WTC11 (cell line): ENCODE data around the gene OR56A3. TPM values are rescaled to one million over a fixed set of nuclear protein-coding genes. Genes with fewer than 3 reads are reported as not detected.

ENCODE experiments used
- ATAC-seq: fragments of 200-7000 bp; cut with Tn5 transposase; 2 replicates; pipeline ENCODE4 v1.10.0; 2021; ENCODE audit warnings: mild to moderate bottlenecking, moderate library complexity
- CTCF ChIA-PET: fragments of 300-600 bp; sonication (Branson Sonifier 250); formaldehyde crosslinking; loops from one replicate; lab custom pipeline; 2021; ENCODE audit warnings: antibody characterized with exemption; lab: Charles Lee
- POLR2A ChIA-PET: fragments of 350-600 bp; sonication (Branson Sonifier 250); formaldehyde crosslinking; loops from one replicate; lab custom pipeline; 2021; ENCODE audit warnings: antibody characterized with exemption; lab: Charles Lee
- DNase-seq: peaks from one replicate; pipeline ENCODE4 v3.0.0; 2021; ENCODE audit warnings: low spot score
- H3K27ac Mint-ChIP-seq: 2 replicates; pipeline ENCODE4 v1.8.0; 2021; ENCODE audit warnings: mixed read lengths
- H3K27me3 Mint-ChIP-seq: 2 replicates; pipeline ENCODE4 v1.8.0; 2021; ENCODE audit warnings: low read depth, mild to moderate bottlenecking, moderate library complexity, mixed read lengths
- H3K36me3 Mint-ChIP-seq: 2 replicates; pipeline ENCODE4 v1.8.0; 2021; ENCODE audit warnings: mixed read lengths
- H3K4me1 Mint-ChIP-seq: 2 replicates; pipeline ENCODE4 v1.8.0; 2022; ENCODE audit warnings: mixed read lengths
- H3K4me3 Mint-ChIP-seq: 2 replicates; pipeline ENCODE4 v1.8.0; 2021; ENCODE audit warnings: mild to moderate bottlenecking, moderate library complexity, mixed read lengths
- H3K9me3 Mint-ChIP-seq: 2 replicates; pipeline ENCODE4 v1.8.0; 2021; ENCODE audit warnings: mixed read lengths
- AFF4 ChIP-seq: sonication (generic); formaldehyde crosslinking; IDR thresholded peaks from 2 replicates; pipeline ENCODE4 v1.8.1; 2023; ENCODE audit warnings: mild to moderate bottlenecking, missing genetic modification reagents, borderline replicate concordance
- ELF4 ChIP-seq: sonication (generic); formaldehyde crosslinking; IDR thresholded peaks from 2 replicates; pipeline ENCODE4 v1.8.1; 2022; ENCODE audit warnings: low read depth, mild to moderate bottlenecking, moderate library complexity, missing genetic modification reagents
- HMGA2 ChIP-seq: fragments of 250-450 bp; sonication (Bioruptor Pico); IDR thresholded peaks from 2 replicates; pipeline ENCODE4 v1.4.0; 2021; ENCODE audit warnings: mild to moderate bottlenecking, moderate library complexity
- MYBL2 ChIP-seq: sonication (generic); formaldehyde crosslinking; IDR thresholded peaks from 2 replicates; pipeline ENCODE4 v1.8.1; 2023; ENCODE audit warnings: mild to moderate bottlenecking, moderate library complexity, missing genetic modification reagents
- NR1H2 ChIP-seq: sonication (generic); formaldehyde crosslinking; IDR thresholded peaks from 2 replicates; pipeline ENCODE4 v1.9.0; 2021; ENCODE audit warnings: mild to moderate bottlenecking, moderate library complexity, missing genetic modification reagents
- TP53 ChIP-seq: sonication (generic); formaldehyde crosslinking; IDR thresholded peaks from 2 replicates; pipeline ENCODE4 v1.8.1; 2023; ENCODE audit warnings: mild to moderate bottlenecking, missing genetic modification reagents
- ZBTB21 ChIP-seq: sonication (generic); formaldehyde crosslinking; IDR thresholded peaks from 2 replicates; pipeline ENCODE4 v1.8.1; 2023; ENCODE audit warnings: mild to moderate bottlenecking, missing genetic modification reagents, borderline replicate concordance
- ZNF281 ChIP-seq: sonication (generic); formaldehyde crosslinking; IDR thresholded peaks from 2 replicates; pipeline ENCODE4 v1.8.0; 2023; ENCODE audit warnings: mild to moderate bottlenecking, missing genetic modification reagents
- ZNF317 ChIP-seq: sonication (generic); formaldehyde crosslinking; IDR thresholded peaks from 2 replicates; pipeline ENCODE4 v1.8.1; 2023; ENCODE audit warnings: low read depth, mild to moderate bottlenecking, moderate library complexity, missing genetic modification reagents, borderline replicate concordance
- total RNA-seq: library from RNA; stranded (reverse); gene quantifications from 3 replicates; pipeline ENCODE4 v1.2.3, GENCODE V29; 2021
- TF ChIP-seq, protein P1 (sequence below): sonication (generic); formaldehyde crosslinking; IDR thresholded peaks from 2 replicates; pipeline ENCODE4 v1.8.1; 2023; ENCODE audit warnings: mild to moderate bottlenecking, moderate library complexity, missing genetic modification reagents
- TF ChIP-seq, protein P2 (sequence below): sonication (generic); formaldehyde crosslinking; IDR thresholded peaks from 2 replicates; pipeline ENCODE4 v1.8.0; 2022; ENCODE audit warnings: mild to moderate bottlenecking, missing genetic modification reagents
- TF ChIP-seq, protein P3 (sequence below): sonication (generic); formaldehyde crosslinking; IDR thresholded peaks from 2 replicates; pipeline ENCODE4 v1.8.0; 2022; ENCODE audit warnings: missing genetic modification reagents

OR56A3 gene
- total RNA-seq, 1 experiment from 2014 or later, result not detected

DNA sequence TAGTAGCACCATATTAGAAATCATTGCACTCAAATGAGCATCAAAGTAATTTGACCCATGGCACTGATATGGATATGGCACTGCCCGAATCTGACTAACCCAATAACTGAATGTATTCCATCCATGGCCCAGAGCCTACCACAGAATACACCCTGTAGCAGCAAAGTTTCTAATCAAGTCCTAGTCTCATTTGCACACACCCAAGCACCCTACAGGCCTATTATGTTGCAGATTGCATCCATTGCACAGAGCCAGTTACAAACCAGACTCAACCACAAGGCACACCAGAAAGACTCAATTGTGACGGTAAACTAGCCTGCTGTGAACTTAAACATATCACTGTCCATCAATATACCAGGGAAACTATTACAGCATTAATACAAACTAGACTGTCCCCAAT lies 42.5 kb upstream of the OR56A3 start (continued):
- TF ChIP-seq, protein P1, sequence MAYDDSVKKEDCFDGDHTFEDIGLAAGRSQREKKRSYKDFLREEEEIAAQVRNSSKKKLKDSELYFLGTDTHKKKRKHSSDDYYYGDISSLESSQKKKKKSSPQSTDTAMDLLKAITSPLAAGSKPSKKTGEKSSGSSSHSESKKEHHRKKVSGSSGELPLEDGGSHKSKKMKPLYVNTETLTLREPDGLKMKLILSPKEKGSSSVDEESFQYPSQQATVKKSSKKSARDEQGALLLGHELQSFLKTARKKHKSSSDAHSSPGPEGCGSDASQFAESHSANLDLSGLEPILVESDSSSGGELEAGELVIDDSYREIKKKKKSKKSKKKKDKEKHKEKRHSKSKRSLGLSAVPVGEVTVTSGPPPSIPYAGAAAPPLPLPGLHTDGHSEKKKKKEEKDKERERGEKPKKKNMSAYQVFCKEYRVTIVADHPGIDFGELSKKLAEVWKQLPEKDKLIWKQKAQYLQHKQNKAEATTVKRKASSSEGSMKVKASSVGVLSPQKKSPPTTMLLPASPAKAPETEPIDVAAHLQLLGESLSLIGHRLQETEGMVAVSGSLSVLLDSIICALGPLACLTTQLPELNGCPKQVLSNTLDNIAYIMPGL, result no peak

DNA sequence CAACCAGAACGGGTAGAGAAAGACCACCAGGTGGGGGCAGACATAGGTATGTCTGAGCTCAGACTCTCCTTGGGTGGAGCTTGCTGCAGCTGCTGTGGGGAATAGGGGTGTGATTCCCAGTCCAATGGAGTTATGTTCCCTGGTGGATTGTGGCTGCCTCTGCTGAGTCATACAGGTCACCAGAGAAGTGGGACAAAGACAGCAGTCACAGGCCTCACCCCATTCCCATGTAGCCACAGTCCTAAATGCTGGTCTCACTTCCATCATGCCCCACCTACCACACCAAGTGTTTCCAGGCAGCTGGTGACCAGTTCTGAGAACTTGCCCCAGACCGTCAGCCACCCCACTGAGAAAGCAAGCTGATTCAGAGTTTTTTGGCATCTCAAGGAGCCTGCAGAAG lies 31.5 kb upstream of the OR56A3 start:
- Mint-ChIP-seq H3K36me3 (peaks cover 14% of the 10 kb centered on the region), H3K27me3 (peaks cover 10% of the 10 kb centered on the region; the same call in 1 of the 2 replicates), H3K4me3 (no peak overlapping the region), H3K4me1 (no peaks in the 10 kb centered on the region), H3K27ac (no peak overlapping the region), H3K9me3 (peaks cover 54% of the 10 kb centered on the region)
- ATAC-seq, result no peak
- ChIA-PET CTCF (no interaction called here), POLR2A (no interaction called here)
- DNase-seq, result no peak
- TF ChIP-seq ZNF281 (CRISPR knock-in tag) (no peak), ZNF317 (CRISPR knock-in tag) (no peak), AFF4 (CRISPR knock-in tag) (no peak), NR1H2 (CRISPR knock-in tag) (no peak), TP53 (no peak), ELF4 (CRISPR knock-in tag) (no peak), MYBL2 (CRISPR knock-in tag) (no peak), ZBTB21 (CRISPR knock-in tag) (no peak), HMGA2 (CRISPR knock-in tag) (no peak)
- TF ChIP-seq, protein P1, result no peak
- TF ChIP-seq, protein P2, sequence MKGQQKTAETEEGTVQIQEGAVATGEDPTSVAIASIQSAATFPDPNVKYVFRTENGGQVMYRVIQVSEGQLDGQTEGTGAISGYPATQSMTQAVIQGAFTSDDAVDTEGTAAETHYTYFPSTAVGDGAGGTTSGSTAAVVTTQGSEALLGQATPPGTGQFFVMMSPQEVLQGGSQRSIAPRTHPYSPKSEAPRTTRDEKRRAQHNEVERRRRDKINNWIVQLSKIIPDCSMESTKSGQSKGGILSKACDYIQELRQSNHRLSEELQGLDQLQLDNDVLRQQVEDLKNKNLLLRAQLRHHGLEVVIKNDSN (CRISPR knock-in tag), result no peak
- TF ChIP-seq, protein P3, sequence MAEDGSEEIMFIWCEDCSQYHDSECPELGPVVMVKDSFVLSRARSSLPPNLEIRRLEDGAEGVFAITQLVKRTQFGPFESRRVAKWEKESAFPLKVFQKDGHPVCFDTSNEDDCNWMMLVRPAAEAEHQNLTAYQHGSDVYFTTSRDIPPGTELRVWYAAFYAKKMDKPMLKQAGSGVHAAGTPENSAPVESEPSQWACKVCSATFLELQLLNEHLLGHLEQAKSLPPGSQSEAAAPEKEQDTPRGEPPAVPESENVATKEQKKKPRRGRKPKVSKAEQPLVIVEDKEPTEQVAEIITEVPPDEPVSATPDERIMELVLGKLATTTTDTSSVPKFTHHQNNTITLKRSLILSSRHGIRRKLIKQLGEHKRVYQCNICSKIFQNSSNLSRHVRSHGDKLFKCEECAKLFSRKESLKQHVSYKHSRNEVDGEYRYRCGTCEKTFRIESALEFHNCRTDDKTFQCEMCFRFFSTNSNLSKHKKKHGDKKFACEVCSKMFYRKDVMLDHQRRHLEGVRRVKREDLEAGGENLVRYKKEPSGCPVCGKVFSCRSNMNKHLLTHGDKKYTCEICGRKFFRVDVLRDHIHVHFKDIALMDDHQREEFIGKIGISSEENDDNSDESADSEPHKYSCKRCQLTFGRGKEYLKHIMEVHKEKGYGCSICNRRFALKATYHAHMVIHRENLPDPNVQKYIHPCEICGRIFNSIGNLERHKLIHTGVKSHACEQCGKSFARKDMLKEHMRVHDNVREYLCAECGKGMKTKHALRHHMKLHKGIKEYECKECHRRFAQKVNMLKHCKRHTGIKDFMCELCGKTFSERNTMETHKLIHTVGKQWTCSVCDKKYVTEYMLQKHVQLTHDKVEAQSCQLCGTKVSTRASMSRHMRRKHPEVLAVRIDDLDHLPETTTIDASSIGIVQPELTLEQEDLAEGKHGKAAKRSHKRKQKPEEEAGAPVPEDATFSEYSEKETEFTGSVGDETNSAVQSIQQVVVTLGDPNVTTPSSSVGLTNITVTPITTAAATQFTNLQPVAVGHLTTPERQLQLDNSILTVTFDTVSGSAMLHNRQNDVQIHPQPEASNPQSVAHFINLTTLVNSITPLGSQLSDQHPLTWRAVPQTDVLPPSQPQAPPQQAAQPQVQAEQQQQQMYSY (CRISPR knock-in tag), result no peak
